Retina (tissue), 1 donor: ENCODE measurements around the gene GLIPR2.
"Not testable (repeated sequence)": the region's sequence is repeated elsewhere in the genome, so short reads cannot be mapped to it uniquely, and the experiment has no call there.

Experiments
- DNase-seq: peaks from one replicate; pipeline ENCODE4 v3.0.0-alpha.2; 2016

GLIPR2 gene

GRCh38 chr9:36125062-36125855, 11.3 kb upstream of the GLIPR2 start:
- DNase-seq = no peak

GRCh38 chr9:36126016-36126730, 10.4 kb upstream of the GLIPR2 start:
- DNase-seq = no peak

- no peak for DNase-seq
These were observed 8.8 kb upstream of the GLIPR2 start for GRCh38 chr9:36127652-36128244.

GRCh38 chr9:36128349-36128748, 8.2 kb upstream of the GLIPR2 start:
- no peak for DNase-seq

- DNase-seq = no peak
These were observed 7.4 kb upstream of the GLIPR2 start for GRCh38 chr9:36129139-36129538.

- DNase-seq = not testable (repeated sequence)
These were observed 4.9 kb upstream of the GLIPR2 start for GRCh38 chr9:36131666-36132065.

GRCh38 chr9:36132086-36132485, 4.4 kb upstream of the GLIPR2 start:
- no peak for DNase-seq

GRCh38 chr9:36134761-36135505, 1.6 kb upstream of the GLIPR2 start:
- DNase-seq = no peak

GRCh38 chr9:36135741-36136271, 727 bp upstream of the GLIPR2 start:
- peak; percentile 28 for DNase-seq

- peak; percentile 63 for DNase-seq
These were observed 410 bp downstream of the GLIPR2 start for GRCh38 chr9:36136894-36137391.

- no peak for DNase-seq
These were observed 965 bp downstream of the GLIPR2 start for GRCh38 chr9:36137392-36138004.

GRCh38 chr9:36138496-36138895, 2.0 kb downstream of the GLIPR2 start:
- no peak for DNase-seq

GRCh38 chr9:36138901-36139300, 2.4 kb downstream of the GLIPR2 start:
- no peak for DNase-seq

GRCh38 chr9:36140086-36141084, 3.9 kb downstream of the GLIPR2 start:
- DNase-seq = no peak

GRCh38 chr9:36141288-36141687, 4.8 kb downstream of the GLIPR2 start:
- DNase-seq = no peak

GRCh38 chr9:36141761-36142160, 5.2 kb downstream of the GLIPR2 start:
- no peak for DNase-seq

GRCh38 chr9:36142510-36143244, 6.1 kb downstream of the GLIPR2 start:
- no peak for DNase-seq

GRCh38 chr9:36143245-36143641, 6.7 kb downstream of the GLIPR2 start:
- no peak for DNase-seq

GRCh38 chr9:36144309-36145232, 8.0 kb downstream of the GLIPR2 start:
- no peak for DNase-seq
